ENCODE measurements around the gene ADRA1B.

DNA sequence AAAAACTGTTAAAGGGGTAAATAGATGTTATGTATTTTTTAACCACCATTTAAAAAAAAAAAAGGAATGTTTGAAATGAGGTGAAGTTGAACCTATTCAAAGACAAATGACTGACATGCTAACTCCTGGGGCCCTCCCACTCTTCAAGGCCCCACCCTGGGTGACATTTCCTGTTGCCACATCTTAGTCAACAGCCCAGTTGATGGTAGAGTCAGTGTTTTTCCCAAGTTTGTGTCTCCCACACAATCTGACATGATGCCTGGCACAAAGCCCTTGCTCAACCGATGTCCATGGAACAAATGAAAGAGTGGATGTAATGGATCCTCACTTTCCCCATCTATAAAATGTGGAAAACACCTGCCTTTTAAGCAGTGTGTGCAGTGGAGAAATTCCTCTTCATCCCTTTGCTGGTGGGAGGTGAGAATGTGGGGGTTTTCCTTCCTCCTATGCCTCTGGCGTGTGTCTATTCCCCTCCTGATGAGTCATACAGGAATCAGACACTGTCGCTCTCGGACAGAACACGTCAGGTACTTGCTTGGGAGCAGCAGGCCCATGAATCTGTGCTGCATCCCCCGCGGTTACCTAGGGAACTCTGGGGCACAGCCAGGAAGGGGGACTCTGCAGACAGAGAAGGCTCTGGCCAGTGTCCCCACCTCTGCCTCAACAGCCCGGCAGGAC lies 13.7 kb upstream of the ADRA1B start:
- TF ChIP-seq, protein P1, sequence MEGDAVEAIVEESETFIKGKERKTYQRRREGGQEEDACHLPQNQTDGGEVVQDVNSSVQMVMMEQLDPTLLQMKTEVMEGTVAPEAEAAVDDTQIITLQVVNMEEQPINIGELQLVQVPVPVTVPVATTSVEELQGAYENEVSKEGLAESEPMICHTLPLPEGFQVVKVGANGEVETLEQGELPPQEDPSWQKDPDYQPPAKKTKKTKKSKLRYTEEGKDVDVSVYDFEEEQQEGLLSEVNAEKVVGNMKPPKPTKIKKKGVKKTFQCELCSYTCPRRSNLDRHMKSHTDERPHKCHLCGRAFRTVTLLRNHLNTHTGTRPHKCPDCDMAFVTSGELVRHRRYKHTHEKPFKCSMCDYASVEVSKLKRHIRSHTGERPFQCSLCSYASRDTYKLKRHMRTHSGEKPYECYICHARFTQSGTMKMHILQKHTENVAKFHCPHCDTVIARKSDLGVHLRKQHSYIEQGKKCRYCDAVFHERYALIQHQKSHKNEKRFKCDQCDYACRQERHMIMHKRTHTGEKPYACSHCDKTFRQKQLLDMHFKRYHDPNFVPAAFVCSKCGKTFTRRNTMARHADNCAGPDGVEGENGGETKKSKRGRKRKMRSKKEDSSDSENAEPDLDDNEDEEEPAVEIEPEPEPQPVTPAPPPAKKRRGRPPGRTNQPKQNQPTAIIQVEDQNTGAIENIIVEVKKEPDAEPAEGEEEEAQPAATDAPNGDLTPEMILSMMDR (IDR thresholded peaks at IDR 0.05) = no peak
- TF ChIP-seq, protein P2, sequence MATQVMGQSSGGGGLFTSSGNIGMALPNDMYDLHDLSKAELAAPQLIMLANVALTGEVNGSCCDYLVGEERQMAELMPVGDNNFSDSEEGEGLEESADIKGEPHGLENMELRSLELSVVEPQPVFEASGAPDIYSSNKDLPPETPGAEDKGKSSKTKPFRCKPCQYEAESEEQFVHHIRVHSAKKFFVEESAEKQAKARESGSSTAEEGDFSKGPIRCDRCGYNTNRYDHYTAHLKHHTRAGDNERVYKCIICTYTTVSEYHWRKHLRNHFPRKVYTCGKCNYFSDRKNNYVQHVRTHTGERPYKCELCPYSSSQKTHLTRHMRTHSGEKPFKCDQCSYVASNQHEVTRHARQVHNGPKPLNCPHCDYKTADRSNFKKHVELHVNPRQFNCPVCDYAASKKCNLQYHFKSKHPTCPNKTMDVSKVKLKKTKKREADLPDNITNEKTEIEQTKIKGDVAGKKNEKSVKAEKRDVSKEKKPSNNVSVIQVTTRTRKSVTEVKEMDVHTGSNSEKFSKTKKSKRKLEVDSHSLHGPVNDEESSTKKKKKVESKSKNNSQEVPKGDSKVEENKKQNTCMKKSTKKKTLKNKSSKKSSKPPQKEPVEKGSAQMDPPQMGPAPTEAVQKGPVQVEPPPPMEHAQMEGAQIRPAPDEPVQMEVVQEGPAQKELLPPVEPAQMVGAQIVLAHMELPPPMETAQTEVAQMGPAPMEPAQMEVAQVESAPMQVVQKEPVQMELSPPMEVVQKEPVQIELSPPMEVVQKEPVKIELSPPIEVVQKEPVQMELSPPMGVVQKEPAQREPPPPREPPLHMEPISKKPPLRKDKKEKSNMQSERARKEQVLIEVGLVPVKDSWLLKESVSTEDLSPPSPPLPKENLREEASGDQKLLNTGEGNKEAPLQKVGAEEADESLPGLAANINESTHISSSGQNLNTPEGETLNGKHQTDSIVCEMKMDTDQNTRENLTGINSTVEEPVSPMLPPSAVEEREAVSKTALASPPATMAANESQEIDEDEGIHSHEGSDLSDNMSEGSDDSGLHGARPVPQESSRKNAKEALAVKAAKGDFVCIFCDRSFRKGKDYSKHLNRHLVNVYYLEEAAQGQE (IDR thresholded peaks at IDR 0.05; ENCODE audit: insufficient read depth in 1 of 2, low read depth in 2 of 2, low read length in 1 of 2) = no peak
- TF ChIP-seq POLR2AphosphoS5 (IDR thresholded peaks at IDR 0.05; ENCODE audit: low read depth, low read length) (no peak), TCF7L2 (IDR thresholded peaks at IDR 0.05; ENCODE audit: low read depth, low read length) (no peak)

Data from Panc1 (cell line).